ENCODE measurements around the gene ATP1B3. TPM values are rescaled to one million over a fixed set of nuclear protein-coding genes. Genes with fewer than 3 reads are reported as not detected.

ATP1B3 gene
- total RNA-seq, result 100 to 1,000 TPM in 1 of 10 donors, 10 to 100 TPM in 9; 21.7 to 118 (median 36.4) TPM
- polyA plus RNA-seq, result 10 to 100 TPM; 39.3 to 95.7 TPM
- long read RNA-seq, donor 1, transcript ATP1B3-201 (7 exons, 1,811 nt), result major isoform, 35 of 44 reads
- long read RNA-seq, donor 1, transcript ATP1B3-204 (8 exons, 1,708 nt), result minor isoform, 5 of 44 reads
- long read RNA-seq, donor 1, partial matches to known transcripts, result 0 of 44 reads
- long read RNA-seq, donor 1, other reads (novel, unspliced or antisense), result 4 of 44 reads
- long read RNA-seq, donor 2, transcript ATP1B3-204 (8 exons, 1,708 nt), result minor isoform, 5 of 30 reads
- long read RNA-seq, donor 2, transcript ATP1B3-201 (7 exons, 1,811 nt), result major isoform, 22 of 30 reads
- long read RNA-seq, donor 2, partial matches to known transcripts, result 0 of 30 reads
- long read RNA-seq, donor 2, other reads (novel, unspliced or antisense), result 2 of 30 reads
- long read RNA-seq, donor 3, transcript ATP1B3-201 (7 exons, 1,811 nt), result major isoform, 198 of 229 reads
- long read RNA-seq, donor 3, transcript ATP1B3-204 (8 exons, 1,708 nt), result minor isoform, 24 of 229 reads
- long read RNA-seq, donor 3, partial matches to known transcripts, result 1 of 229 reads
- long read RNA-seq, donor 3, other reads (novel, unspliced or antisense), result 6 of 229 reads

DNA sequence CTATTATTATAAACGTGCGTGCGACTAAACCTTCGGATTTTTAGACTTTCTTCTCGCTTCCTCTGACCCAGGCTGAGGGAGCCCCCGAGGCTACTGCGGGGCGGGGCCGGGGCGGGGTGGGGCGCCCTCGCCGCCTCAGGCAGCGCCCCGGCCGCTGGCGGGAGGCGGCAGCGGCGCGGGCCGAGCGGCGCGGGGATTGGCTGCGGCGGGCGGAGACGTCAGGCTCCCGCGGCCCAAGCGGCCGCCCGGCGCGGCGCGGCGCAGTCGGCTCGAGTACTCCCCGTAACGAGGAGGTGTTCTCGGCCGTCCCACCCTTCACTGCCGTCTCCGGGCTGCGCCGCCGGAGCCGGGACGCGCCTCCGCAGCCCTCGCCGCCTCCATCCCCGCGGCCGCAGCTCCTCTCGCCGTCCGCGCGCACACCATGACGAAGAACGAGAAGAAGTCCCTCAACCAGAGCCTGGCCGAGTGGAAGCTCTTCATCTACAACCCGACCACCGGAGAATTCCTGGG lies at the start of gene ATP1B3:
Gene ATP1B3 (plus strand): TSS at position 263 of the 510 bp plus-strand sequence. CDS start 159 bp downstream, at position 422.
- Histone ChIP-seq H3K4me1 (peaks cover 0 to 47% (median 24%) of the 10 kb centered on the region in 9 donors), H3K36me3 (no peaks in the 10 kb centered on the region), H3K9me3 (no peaks in the 10 kb centered on the region), H3K27ac (peak within 1 kb of the TSS; percentile 90 to 100 (median 99)), H3K4me3 (peak within 1 kb of the TSS; percentile 68 to 98 (median 94)), H3K27me3 (no peaks in the 10 kb centered on the region)
- WGBS, 2 donors, result 0% methylated on average over 67 of the region's 69 CpGs
- ATAC-seq, result peak; percentile 90 to 96 (median 92)
- intact Hi-C loops (cut with DNase I), result loop anchor here in 9 of 10 donors (1.0 to 10.0 kb wide), 12 partner anchors 35 to 414 kb away; partner anchors contain the start of gene RNF7 (in 3 of the 9)
- peak; percentile 83 to 89 for DNase-seq
- TF ChIP-seq, protein P1, sequence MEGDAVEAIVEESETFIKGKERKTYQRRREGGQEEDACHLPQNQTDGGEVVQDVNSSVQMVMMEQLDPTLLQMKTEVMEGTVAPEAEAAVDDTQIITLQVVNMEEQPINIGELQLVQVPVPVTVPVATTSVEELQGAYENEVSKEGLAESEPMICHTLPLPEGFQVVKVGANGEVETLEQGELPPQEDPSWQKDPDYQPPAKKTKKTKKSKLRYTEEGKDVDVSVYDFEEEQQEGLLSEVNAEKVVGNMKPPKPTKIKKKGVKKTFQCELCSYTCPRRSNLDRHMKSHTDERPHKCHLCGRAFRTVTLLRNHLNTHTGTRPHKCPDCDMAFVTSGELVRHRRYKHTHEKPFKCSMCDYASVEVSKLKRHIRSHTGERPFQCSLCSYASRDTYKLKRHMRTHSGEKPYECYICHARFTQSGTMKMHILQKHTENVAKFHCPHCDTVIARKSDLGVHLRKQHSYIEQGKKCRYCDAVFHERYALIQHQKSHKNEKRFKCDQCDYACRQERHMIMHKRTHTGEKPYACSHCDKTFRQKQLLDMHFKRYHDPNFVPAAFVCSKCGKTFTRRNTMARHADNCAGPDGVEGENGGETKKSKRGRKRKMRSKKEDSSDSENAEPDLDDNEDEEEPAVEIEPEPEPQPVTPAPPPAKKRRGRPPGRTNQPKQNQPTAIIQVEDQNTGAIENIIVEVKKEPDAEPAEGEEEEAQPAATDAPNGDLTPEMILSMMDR (IDR thresholded peaks at IDR 0.05), result no peak

DNA sequence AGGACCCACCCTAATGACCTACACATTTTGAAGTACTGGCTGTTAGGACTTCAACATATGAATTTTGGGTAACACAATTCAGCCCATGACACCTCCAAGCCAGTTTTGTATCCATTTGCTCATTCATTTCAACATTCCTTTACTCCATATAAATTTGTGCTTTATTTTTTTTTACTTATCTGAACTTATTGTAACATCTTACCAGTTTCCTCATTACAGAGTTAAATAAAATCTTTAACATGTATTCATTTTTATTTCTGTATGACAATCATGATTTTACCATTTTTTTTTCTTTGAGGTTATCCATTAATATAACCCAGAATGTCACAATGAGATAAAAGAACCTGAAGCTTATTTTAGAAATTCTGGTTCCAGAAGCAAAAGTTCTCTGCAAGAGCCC lies 48.0 kb upstream of the ATP1B3 start:
- H3K4me3 ChIP-seq, result no peak overlapping the region
- intact Hi-C loops (cut with DNase I), result no loop called here
- no peak overlapping the region for H3K27ac ChIP-seq
- TF ChIP-seq, protein P1 (IDR thresholded peaks at IDR 0.05), result no peak
- H3K4me1 ChIP-seq, result peaks cover 0 to 9% (median 4%) of the 10 kb centered on the region in 9 donors
- no peak for ATAC-seq
- H3K27me3 ChIP-seq, result peaks cover 0 to 3% (median 0%) of the 10 kb centered on the region in 7 donors
- DNase-seq, result no peak
- H3K9me3 ChIP-seq, result peaks cover 0 to 5% (median 0%) of the 10 kb centered on the region in 11 donors
- no peaks in the 10 kb centered on the region for H3K36me3 ChIP-seq

DNA sequence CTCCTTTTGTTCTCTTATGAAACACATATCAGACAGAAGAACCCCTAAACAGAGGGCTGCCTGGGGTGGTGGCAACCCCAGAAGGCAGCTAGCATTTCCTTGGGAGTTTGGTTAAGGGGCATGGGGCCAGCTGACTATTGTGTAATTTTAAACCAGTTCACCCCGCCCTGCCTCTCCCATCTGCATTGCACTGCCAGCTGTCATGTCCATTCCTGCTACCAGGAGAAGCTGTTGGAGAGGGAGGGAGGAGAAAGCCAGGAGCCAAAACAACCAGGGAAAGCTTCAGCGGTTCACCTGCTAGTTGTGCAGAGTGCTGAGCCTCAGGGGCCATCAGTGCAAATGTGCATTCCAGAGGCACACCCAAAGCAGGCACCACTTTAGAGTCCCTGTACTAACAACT lies 47.6 kb upstream of the ATP1B3 start:
- TF ChIP-seq, protein P1 (IDR thresholded peaks at IDR 0.05), result no peak
- 19 to 25% methylated on average over 2 of the region's 2 CpGs for WGBS, 2 donors
- H3K27me3 ChIP-seq, result peaks cover 0 to 3% (median 0%) of the 10 kb centered on the region in 7 donors
- no peak overlapping the region for H3K4me3 ChIP-seq
- H3K4me1 ChIP-seq, result peaks cover 0 to 9% (median 4%) of the 10 kb centered on the region in 9 donors
- H3K36me3 ChIP-seq, result no peaks in the 10 kb centered on the region
- peaks cover 0 to 5% (median 0%) of the 10 kb centered on the region in 11 donors for H3K9me3 ChIP-seq
- peak; percentile 43 to 90 (median 64) for ATAC-seq
- peak; percentile 31 to 32 for DNase-seq
- intact Hi-C loops (cut with DNase I), result no loop called here
- H3K27ac ChIP-seq, result no peak overlapping the region

DNA sequence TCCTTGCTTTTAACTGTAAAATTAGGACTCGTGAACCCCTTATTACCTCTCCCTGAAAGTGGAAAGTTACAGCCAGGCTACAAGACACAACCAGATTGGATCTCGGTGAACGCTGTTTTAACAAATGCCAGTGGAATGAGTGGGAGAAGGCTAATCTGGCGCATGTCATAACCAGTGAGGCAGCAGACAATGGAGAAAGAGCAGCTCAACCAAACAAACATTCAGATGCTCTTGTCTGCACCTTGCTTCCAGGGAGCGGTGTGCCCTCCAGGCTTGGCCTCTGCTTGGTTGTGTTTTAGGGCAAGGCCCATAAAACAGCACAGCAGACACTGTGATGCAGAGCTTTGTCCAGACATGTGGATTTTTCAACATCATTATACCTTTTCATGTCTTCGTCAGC lies 45.9 kb upstream of the ATP1B3 start:
- DNase-seq (no peak), ATAC-seq (no peak)
- peaks cover 0 to 3% (median 0%) of the 10 kb centered on the region in 7 donors for H3K27me3 ChIP-seq
- TF ChIP-seq, protein P1 (IDR thresholded peaks at IDR 0.05), result no peak
- WGBS, 2 donors, result 81 to 83% methylated on average over 6 of the region's 6 CpGs
- peaks cover 0 to 9% (median 4%) of the 10 kb centered on the region in 9 donors for H3K4me1 ChIP-seq
- intact Hi-C loops (cut with DNase I), result no loop called here
- H3K36me3 ChIP-seq, result no peaks in the 10 kb centered on the region
- no peak overlapping the region for H3K27ac ChIP-seq
- H3K9me3 ChIP-seq, result peaks cover 0 to 5% (median 0%) of the 10 kb centered on the region in 11 donors
- no peak overlapping the region for H3K4me3 ChIP-seq

All from heart right ventricle (tissue), 16 donors.